Progenitor cell of endocrine pancreas (in vitro differentiated cells): ENCODE measurements around the gene UBE2E3. TPM values are rescaled to one million over a fixed set of nuclear protein-coding genes. Genes with fewer than 3 reads are reported as not detected.

Experiments used
- DNase-seq: peaks from one replicate; pipeline ENCODE4 v3.0.0; 2021; ENCODE audit warnings: low spot score; ENCODE audit not compliant: unreplicated experiment
- H3K27ac Mint-ChIP-seq: 2 replicates; pipeline ENCODE4 v1.8.0; 2021; ENCODE audit warnings: mild to moderate bottlenecking, moderate library complexity, mixed read lengths
- H3K27me3 Mint-ChIP-seq: 2 replicates; pipeline ENCODE4 v1.8.0; 2021; ENCODE audit warnings: mixed read lengths
- H3K36me3 Mint-ChIP-seq: 2 replicates; pipeline ENCODE4 v1.8.0; 2022; ENCODE audit warnings: mixed read lengths; ENCODE audit not compliant: insufficient read depth
- H3K4me1 Mint-ChIP-seq: 2 replicates; pipeline ENCODE4 v1.8.0; 2021; ENCODE audit warnings: low read depth, mixed read lengths
- H3K4me3 Mint-ChIP-seq: 2 replicates; pipeline ENCODE4 v1.8.0; 2021; ENCODE audit warnings: low read depth, mild to moderate bottlenecking, moderate library complexity, mixed read lengths
- H3K9me3 Mint-ChIP-seq: 2 replicates; pipeline ENCODE4 v1.8.0; 2021; ENCODE audit warnings: low read depth, mixed read lengths
- total RNA-seq: library from RNA; stranded (reverse); gene quantifications from 2 replicates; pipeline ENCODE4 v1.2.1, GENCODE V29; 2021
- TF ChIP-seq, protein P1 (sequence below): fragments of 200-600 bp; sonication (generic); IDR thresholded peaks from one replicate; pipeline ENCODE4 v1.5.0; 2021; ENCODE audit warnings: antibody characterized with exemption, mild to moderate bottlenecking; ENCODE audit not compliant: unreplicated experiment

Gene UBE2E3
- total RNA-seq, 1 donor from 2014 or later, result 146 TPM

DNA sequence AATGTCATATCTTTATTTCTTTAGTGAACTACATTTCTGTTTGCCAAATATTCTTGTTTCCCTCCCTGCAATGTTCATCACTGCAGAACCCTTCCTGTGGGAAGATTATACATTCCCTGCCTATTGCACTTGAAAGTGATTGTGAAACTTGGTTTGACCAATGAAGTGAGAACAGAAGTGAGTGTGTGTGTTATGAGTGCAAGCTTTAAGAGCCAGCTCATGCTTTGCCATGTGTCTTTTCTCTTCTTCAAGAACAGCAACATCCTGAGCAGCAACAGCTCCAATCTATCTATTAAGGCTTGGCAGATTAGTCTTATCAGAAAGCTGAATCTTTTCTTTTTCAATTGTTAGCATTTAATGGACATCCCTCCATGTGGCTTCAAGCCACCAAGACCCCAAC lies 42.0 kb upstream of the UBE2E3 start:
- Mint-ChIP-seq H3K9me3 (no peaks in the 10 kb centered on the region), H3K4me3 (no peak overlapping the region), H3K27ac (no peak overlapping the region), H3K36me3 (no peaks in the 10 kb centered on the region), H3K4me1 (peaks cover 4% of the 10 kb centered on the region), H3K27me3 (no peaks in the 10 kb centered on the region)
- DNase-seq, result no peak
- TF ChIP-seq, protein P1, sequence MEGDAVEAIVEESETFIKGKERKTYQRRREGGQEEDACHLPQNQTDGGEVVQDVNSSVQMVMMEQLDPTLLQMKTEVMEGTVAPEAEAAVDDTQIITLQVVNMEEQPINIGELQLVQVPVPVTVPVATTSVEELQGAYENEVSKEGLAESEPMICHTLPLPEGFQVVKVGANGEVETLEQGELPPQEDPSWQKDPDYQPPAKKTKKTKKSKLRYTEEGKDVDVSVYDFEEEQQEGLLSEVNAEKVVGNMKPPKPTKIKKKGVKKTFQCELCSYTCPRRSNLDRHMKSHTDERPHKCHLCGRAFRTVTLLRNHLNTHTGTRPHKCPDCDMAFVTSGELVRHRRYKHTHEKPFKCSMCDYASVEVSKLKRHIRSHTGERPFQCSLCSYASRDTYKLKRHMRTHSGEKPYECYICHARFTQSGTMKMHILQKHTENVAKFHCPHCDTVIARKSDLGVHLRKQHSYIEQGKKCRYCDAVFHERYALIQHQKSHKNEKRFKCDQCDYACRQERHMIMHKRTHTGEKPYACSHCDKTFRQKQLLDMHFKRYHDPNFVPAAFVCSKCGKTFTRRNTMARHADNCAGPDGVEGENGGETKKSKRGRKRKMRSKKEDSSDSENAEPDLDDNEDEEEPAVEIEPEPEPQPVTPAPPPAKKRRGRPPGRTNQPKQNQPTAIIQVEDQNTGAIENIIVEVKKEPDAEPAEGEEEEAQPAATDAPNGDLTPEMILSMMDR, result no peak

GRCh38 chr2:180943275-180943674 lies 37.1 kb upstream of the UBE2E3 start:
- DNase-seq, result no peak
- Mint-ChIP-seq H3K36me3 (no peaks in the 10 kb centered on the region), H3K4me1 (peaks cover 2% of the 10 kb centered on the region), H3K9me3 (no peaks in the 10 kb centered on the region), H3K27ac (no peak overlapping the region), H3K27me3 (no peaks in the 10 kb centered on the region), H3K4me3 (no peak overlapping the region)
- TF ChIP-seq, protein P1, result no peak

GRCh38 chr2:180944372-180944771 lies 36.0 kb upstream of the UBE2E3 start:
- H3K4me3 Mint-ChIP-seq, result no peak overlapping the region

GRCh38 chr2:180947208-180947689 lies 33.2 kb upstream of the UBE2E3 start:
- Mint-ChIP-seq H3K4me1 (peaks cover 3% of the 10 kb centered on the region), H3K27me3 (no peaks in the 10 kb centered on the region), H3K4me3 (no peak overlapping the region), H3K36me3 (no peaks in the 10 kb centered on the region), H3K27ac (no peak overlapping the region), H3K9me3 (no peaks in the 10 kb centered on the region)
- DNase-seq, result no peak
- TF ChIP-seq, protein P1, result no peak

More at GRCh38 chr2:180944372-180944771, 36.0 kb upstream of the UBE2E3 start:
- H3K4me1 Mint-ChIP-seq, result peaks cover 3% of the 10 kb centered on the region
- H3K27me3 Mint-ChIP-seq, result no peaks in the 10 kb centered on the region
- H3K27ac Mint-ChIP-seq, result no peak overlapping the region
- H3K9me3 Mint-ChIP-seq, result no peaks in the 10 kb centered on the region
- TF ChIP-seq, protein P1, result no peak
- DNase-seq, result no peak
- no peaks in the 10 kb centered on the region for H3K36me3 Mint-ChIP-seq

DNA sequence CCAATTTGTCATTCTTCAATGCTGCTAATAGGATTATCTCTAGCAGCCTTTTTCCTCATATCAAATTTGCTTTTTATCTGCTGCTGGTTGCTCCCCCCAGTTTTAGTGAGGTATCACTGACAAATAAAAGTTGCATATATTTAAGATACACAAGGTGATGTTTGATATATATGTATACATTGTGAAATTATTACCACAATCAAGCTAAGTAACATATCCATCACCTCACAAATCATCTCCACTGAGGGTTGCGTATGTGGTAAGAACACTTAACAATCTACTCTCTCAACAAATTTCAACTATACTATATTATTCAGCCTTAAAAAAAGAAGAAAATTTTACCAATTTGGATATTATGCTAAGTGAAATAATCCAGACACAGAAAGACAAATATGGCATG lies 30.5 kb upstream of the UBE2E3 start:
- Mint-ChIP-seq H3K4me3 (no peak overlapping the region), H3K4me1 (peaks cover 3% of the 10 kb centered on the region), H3K9me3 (no peaks in the 10 kb centered on the region), H3K27me3 (no peaks in the 10 kb centered on the region), H3K36me3 (no peaks in the 10 kb centered on the region), H3K27ac (no peak overlapping the region)
- TF ChIP-seq, protein P1, result no peak
- DNase-seq, result no peak
